HG03064 (cell line): ENCODE measurements around the gene STAT5A.
"Not testable (repeated sequence)": the region's sequence is repeated elsewhere in the genome, so short reads cannot be mapped to it uniquely, and the experiment has no call there.

Source experiments
- ATAC-seq: cut with Tn5 transposase; IDR thresholded peaks from one replicate; pipeline ENCODE4 v1.9.1; 2021; ENCODE audit warnings: low read depth; ENCODE audit not compliant: unreplicated experiment

Gene STAT5A

GRCh38 chr17:42287977-42288802 lies at the start of gene STAT5A:
Gene STAT5A (plus strand): TSS chr17:42288498. CDS start chr17:42289412, 914 bp downstream.
- peak; percentile 42 for ATAC-seq

GRCh38 chr17:42239576-42239975 lies 48.7 kb upstream of the STAT5A start:
- ATAC-seq: not testable (repeated sequence)

- ATAC-seq: no peak
Observed at GRCh38 chr17:42240201-42240600, 48.1 kb upstream of the STAT5A start.

GRCh38 chr17:42240863-42241262 lies 47.4 kb upstream of the STAT5A start:
- not testable (repeated sequence) for ATAC-seq

- no peak for ATAC-seq
Observed at GRCh38 chr17:42241871-42242270, 46.4 kb upstream of the STAT5A start.

- no peak for ATAC-seq
Observed at GRCh38 chr17:42243493-42243982, 44.8 kb upstream of the STAT5A start.

- not testable (repeated sequence) for ATAC-seq
Observed at GRCh38 chr17:42244116-42244515, 44.2 kb upstream of the STAT5A start.

GRCh38 chr17:42245183-42245582 lies 43.1 kb upstream of the STAT5A start:
- ATAC-seq: not testable (repeated sequence)

- no peak for ATAC-seq
Observed at GRCh38 chr17:42246515-42246914, 41.8 kb upstream of the STAT5A start.

GRCh38 chr17:42247734-42248133 lies 40.6 kb upstream of the STAT5A start:
- ATAC-seq: no peak

- ATAC-seq: no peak
Observed at GRCh38 chr17:42248351-42249179, 39.7 kb upstream of the STAT5A start.

- no peak for ATAC-seq
Observed at GRCh38 chr17:42249681-42250446, 38.4 kb upstream of the STAT5A start.

GRCh38 chr17:42251115-42251514 lies 37.2 kb upstream of the STAT5A start:
- no peak for ATAC-seq

GRCh38 chr17:42252597-42253550 lies 35.4 kb upstream of the STAT5A start:
- ATAC-seq: no peak

- no peak for ATAC-seq
Observed at GRCh38 chr17:42253578-42253977, 34.7 kb upstream of the STAT5A start.

- no peak for ATAC-seq
Observed at GRCh38 chr17:42255445-42255844, 32.9 kb upstream of the STAT5A start.

GRCh38 chr17:42260318-42260717 lies 28.0 kb upstream of the STAT5A start:
- no peak for ATAC-seq

GRCh38 chr17:42264366-42264765 lies 23.9 kb upstream of the STAT5A start:
- not testable (repeated sequence) for ATAC-seq

- ATAC-seq: no peak
Observed at GRCh38 chr17:42266462-42266861, 21.8 kb upstream of the STAT5A start.
